Adrenal gland (tissue), 12 donors: Measurements from ENCODE around the gene PRKAG3. TPM values are rescaled to one million over a fixed set of nuclear protein-coding genes. Genes with fewer than 3 reads are reported as not detected.

Experiments used
- DNase-seq, 7 donors: peaks; one replicate each; pipeline ENCODE4 v3.0.0-alpha.2; 2019 to 2020
- H3K27ac ChIP-seq, 5 donors: fragments of 200-600 bp; sonication (generic) in 4 of 5; 1 replicate in 3 of 5; 2 replicates in 2 of 5; pipeline versions ENCODE4 v1.5.1 to v1.8.0; 2016 to 2020; ENCODE audit warnings: mild to moderate bottlenecking in 1 of 5
- H3K27me3 ChIP-seq: fragments of 200-600 bp; 2 replicates; pipeline ENCODE4 v1.8.0; 2021
- H3K36me3 ChIP-seq, 2 donors: fragments of 200-600 bp; replicated peaks in 1 of 2; 1 replicate in 1 of 2; 2 replicates in 1 of 2; pipeline versions ENCODE4 v1.5.1 to v1.8.0; 2018 to 2022
- H3K4me1 ChIP-seq, 2 donors: fragments of 200-600 bp; replicated peaks in 1 of 2; 1 replicate in 1 of 2; 2 replicates in 1 of 2; pipeline versions ENCODE4 v1.5.1 to v1.8.0; 2018 to 2021
- H3K4me3 ChIP-seq, 4 donors: fragments of 200-600 bp; sonication (generic) in 3 of 4; one replicate each; pipeline ENCODE4 v1.5.1; 2016 to 2018
- H3K9me3 ChIP-seq, 3 donors: fragments of 200-600 bp; sonication (generic) in 1 of 3; replicated peaks in 1 of 3; 1 replicate in 2 of 3; 2 replicates in 1 of 3; pipeline versions ENCODE4 v1.5.1 to v1.8.0; 2016 to 2021
- POLR2A ChIP-seq, 2 donors: fragments of 450-650 bp; IDR thresholded peaks; one replicate each; pipeline ENCODE4 v1.6.1; 2017; ENCODE audit warnings: antibody characterized with exemption in 2 of 2, mild to moderate bottlenecking in 2 of 2, moderate library complexity in 1 of 2
- WGBS, 4 donors: extraction: QIAGEN DNeasy Blood & Tissue Kit in 2 of 4; methylation state at CpG; one replicate each; pipeline versions ENCODE4 v1.1.5 to v1.1.7; 2013 to 2017; 5-methylcytosine and 5-hydroxymethylcytosine counted together
- intact Hi-C, 2 donors: fragments of 100-400 bp; cut with DNase I; formaldehyde crosslinking; loops; one replicate each; pipeline versions ENCODE4 v1.14.1 to v1.15.0; 2022 to 2023
- polyA plus RNA-seq, 3 donors: library from polyadenylated mRNA; stranded (reverse); fragments of 200-250 nt in 2 of 3; fragments of 350-450 nt in 1 of 3; fragmentation: Illumina TruSeq in 1 of 3; extraction: RNeasy Lipid Tissue Mini Kit (QIAGEN cat#74804) in 1 of 3; gene quantifications; one replicate each; pipeline ENCODE4 v1.2.3, GENCODE V29; 2013 to 2014
- total RNA-seq, 9 donors: library from RNA; depleted of rRNA in 4 of 9; stranded (reverse); fragments of >200 nt in 4 of 9; fragments of 120-200 nt in 1 of 9; fragmentation: NEBNext Ultra II Directional in 1 of 9; extraction: Animal tissue kit (Norgen Biotek cat#: 25700) in 1 of 9; gene quantifications; one replicate each; pipeline versions ENCODE4 v1.1.0 to v1.2.4, GENCODE V29; 2013 to 2023
- TF ChIP-seq, protein P1 (sequence below), 6 experiments: fragments of 450-650 bp in 4 of 6; fragments of 200-600 bp in 2 of 6; sonication (generic) in 1 of 6; IDR thresholded peaks; 1 replicate in 5 of 6; 2 replicates in 1 of 6; pipeline versions ENCODE4 v1.5.1 to v1.8.0; 2016 to 2021; ENCODE audit warnings: antibody characterized with exemption in 6 of 6, mild to moderate bottlenecking in 2 of 6, moderate library complexity in 1 of 6
- donor health status: healthy with polysubstance abuse.
- donor health status: Bipolar disorder and iron deficiency.
- donor health status: DM: yes; HTN: yes; CAD: no.
- donor health status: DM: no; HTN: no; CAD: no.
- donor health status: DM: no; HTN: no; CAD: no.
- donor health status: DM: yes; HTN: yes; CAD: no.

PRKAG3 gene
- total and polyA plus RNA-seq, 12 donors, result 0.20 TPM; not detected in 11

DNA sequence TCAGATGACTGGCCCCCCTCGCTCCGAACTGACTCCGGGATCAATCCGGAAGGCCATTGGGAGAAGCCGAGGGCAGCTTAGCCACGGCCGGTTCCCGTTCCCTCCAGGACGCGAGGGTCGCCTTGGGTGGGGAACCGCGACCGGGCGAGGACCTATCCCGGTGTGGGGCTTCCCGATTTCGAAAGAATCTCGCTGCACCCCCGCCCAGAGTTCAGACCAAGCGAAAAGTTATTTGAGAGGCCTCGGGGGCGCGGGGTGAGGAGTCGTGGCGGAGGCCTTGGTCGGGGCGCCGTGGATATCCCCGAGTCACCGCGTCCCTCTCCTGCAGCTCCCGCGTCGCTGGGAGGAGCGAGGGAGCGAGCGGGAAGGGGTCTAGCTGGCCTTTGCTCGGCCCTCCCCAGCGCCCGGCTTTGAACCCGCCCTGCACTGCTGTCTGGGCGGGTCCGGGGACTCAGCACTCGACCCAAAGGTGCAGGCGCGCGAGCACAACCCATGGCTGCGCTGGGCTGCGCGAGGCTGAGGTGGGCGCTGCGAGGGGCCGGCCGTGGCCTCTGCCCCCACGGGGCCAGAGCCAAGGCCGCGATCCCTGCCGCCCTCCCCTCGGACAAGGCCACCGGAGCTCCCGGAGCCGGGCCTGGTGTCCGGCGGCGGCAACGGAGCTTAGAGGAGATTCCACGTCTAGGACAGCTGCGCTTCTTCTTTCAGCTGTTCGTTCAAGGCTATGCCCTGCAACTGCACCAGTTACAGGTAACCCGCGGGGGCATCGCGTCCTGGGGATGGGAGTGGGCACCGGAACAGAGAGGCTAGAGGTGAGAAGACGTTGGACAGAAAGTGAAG lies 49.7 kb downstream of the PRKAG3 start, which contains the start of gene CYP27A1:
TSS of gene CYP27A1 (plus strand) at position 457 of the 837 bp plus-strand sequence. CDS start at position 493, 36 bp downstream.
- Histone ChIP-seq H3K27ac (peak within 1 kb of the TSS in 4 of 5 donors; percentile 46 to 89 (median 74)), H3K36me3 (no peaks in the 10 kb centered on the region), H3K27me3 (no peaks in the 10 kb centered on the region), H3K4me3 (peak within 1 kb of the TSS; percentile 9 to 87 (median 66)), H3K9me3 (peaks cover 0 to 2% (median 0%) of the 10 kb centered on the region in 3 donors), H3K4me1 (peaks cover 9 to 25% of the 10 kb centered on the region in 2 donors)
- peak; percentile 12 to 67 for TF ChIP-seq POLR2A (IDR thresholded peaks at IDR 0.05)
- TF ChIP-seq, protein P1, sequence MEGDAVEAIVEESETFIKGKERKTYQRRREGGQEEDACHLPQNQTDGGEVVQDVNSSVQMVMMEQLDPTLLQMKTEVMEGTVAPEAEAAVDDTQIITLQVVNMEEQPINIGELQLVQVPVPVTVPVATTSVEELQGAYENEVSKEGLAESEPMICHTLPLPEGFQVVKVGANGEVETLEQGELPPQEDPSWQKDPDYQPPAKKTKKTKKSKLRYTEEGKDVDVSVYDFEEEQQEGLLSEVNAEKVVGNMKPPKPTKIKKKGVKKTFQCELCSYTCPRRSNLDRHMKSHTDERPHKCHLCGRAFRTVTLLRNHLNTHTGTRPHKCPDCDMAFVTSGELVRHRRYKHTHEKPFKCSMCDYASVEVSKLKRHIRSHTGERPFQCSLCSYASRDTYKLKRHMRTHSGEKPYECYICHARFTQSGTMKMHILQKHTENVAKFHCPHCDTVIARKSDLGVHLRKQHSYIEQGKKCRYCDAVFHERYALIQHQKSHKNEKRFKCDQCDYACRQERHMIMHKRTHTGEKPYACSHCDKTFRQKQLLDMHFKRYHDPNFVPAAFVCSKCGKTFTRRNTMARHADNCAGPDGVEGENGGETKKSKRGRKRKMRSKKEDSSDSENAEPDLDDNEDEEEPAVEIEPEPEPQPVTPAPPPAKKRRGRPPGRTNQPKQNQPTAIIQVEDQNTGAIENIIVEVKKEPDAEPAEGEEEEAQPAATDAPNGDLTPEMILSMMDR (IDR thresholded peaks at IDR 0.05), result no peak
- peak; percentile 61 to 71 (median 63) for DNase-seq
- intact Hi-C loops, result loop anchor here in 1 of 2 donors (10.0 kb wide), 1 partner anchor 67 kb away; the partner anchor contains the start of gene TTLL4
- WGBS, 4 donors, result 1 to 2% (median 1%) methylated on average over 31 to 76 of the region's 76 CpGs

DNA sequence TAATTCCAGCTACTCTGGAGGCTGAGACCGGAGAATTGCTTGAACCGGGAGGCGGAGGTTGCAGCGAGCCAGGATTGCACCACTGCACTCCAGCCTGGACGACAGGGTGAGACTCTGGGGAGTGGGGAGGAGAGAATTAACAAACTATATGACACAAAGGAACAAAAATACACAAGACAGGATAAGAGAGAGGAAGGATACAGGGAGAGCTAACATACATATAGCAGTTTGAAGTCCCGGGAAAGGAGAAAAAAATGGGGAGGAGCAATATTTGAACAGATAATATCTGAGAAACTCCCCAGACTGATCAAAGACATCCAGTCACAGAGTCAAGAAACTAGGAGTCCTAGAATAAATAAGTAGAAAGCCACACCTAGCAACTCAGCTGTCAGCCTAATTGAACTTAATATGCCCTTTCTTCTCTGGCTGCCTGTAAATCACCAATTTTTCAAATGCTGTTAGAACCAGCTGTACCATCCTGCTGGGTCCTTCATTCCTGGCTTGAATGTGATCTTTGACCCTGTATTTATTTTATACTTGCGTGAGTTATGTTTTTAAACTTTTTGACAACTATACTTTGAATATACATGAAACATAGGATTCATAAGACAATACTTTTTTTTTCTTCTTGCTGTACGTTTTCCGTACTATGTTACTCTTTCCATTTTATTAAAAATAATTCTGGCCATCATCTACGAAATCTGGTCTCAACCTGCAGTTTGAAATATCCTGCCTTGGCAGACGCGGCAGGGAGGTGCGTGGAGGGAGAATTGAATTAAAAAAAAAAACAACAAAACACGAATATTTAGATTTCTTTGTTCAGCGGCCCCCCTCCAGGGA lies 50.5 kb downstream of the PRKAG3 start:
- Histone ChIP-seq H3K27me3 (no peaks in the 10 kb centered on the region), H3K9me3 (peaks cover 0 to 4% (median 0%) of the 10 kb centered on the region in 3 donors), H3K4me1 (peaks cover 9 to 25% of the 10 kb centered on the region in 2 donors), H3K4me3 (peak overlapping the region in 3 of 4 donors; percentile 65 to 87 (median 68)), H3K27ac (peak overlapping the region in 4 of 5 donors; percentile 46 to 89 (median 74)), H3K36me3 (no peaks in the 10 kb centered on the region)
- WGBS, 4 donors, result 33 to 38% (median 36%) methylated on average over 15 of the region's 15 CpGs
- DNase-seq, result no peak
- TF ChIP-seq POLR2A (IDR thresholded peaks at IDR 0.05), result no peak
- intact Hi-C loops, result loop anchor here in 1 of 2 donors (10.0 kb wide), 1 partner anchor 66 kb away; the partner anchor contains the start of gene TTLL4

DNA sequence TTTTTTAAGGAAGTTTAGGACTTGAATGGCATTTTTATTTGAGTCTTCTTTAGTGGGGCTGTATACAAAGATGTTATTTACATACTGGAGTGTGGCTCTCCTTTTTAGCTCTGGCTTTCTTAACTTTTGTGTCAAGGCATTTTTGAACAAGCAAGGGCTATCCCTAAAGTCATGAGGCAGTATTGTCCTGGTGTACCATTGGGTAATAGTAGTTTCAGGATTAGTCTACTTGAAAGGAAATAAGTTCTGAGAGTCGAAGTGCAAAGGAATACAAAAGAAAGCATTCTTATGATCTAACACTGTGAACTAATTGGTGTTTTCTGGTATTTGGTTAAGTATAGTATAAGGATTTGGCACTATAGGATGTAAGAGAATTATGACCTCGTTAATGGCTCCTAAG lies 51.6 kb downstream of the PRKAG3 start:
- Histone ChIP-seq H3K27me3 (no peaks in the 10 kb centered on the region), H3K9me3 (peaks cover 0 to 4% (median 0%) of the 10 kb centered on the region in 3 donors), H3K27ac (no peak overlapping the region), H3K4me1 (peaks cover 9 to 25% of the 10 kb centered on the region in 2 donors), H3K4me3 (no peak overlapping the region), H3K36me3 (no peaks in the 10 kb centered on the region)
- TF ChIP-seq, protein P1 (IDR thresholded peaks at IDR 0.05), result no peak
- TF ChIP-seq POLR2A (IDR thresholded peaks at IDR 0.05), result no peak
- 87 to 92% (median 91%) methylated on average over 2 of the region's 2 CpGs for WGBS, 4 donors
- intact Hi-C loops, result loop anchor here in 1 of 2 donors (10.0 kb wide), 1 partner anchor 65 kb away; the partner anchor contains the start of gene TTLL4
- DNase-seq, result no peak

DNA sequence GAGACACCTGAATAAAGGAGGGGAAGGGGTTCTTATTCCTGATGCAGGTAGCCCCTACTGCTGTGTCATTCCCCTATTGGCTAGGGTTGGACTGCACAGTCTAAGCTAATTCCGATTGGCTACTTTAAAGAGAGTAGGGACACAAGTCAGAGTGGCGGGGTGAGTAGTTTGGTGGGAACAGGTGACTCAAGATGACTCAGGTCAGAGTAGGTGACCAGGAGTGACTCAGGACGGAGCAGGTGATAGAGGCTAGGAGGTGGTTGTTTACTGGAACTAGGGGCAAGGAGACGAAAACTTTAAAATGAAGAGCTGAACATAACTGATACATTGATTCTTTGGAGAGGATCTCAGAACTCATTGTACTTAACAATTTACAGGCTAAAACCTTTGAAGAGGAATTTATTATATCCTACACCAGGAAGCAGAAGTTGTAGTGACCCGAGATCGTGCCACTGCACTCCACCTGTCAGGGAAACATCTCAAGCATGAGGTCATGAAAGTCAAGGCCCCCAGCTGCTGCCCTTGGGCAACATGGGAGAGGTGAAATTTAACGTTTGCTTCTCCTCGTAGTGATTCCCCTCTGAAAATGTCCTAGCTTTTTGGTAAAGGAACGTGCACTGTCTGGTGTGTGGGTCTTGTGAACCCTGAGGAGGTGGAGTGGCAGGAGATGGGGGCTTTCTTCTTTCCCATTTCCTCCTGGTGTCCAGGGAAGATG lies 54.2 kb downstream of the PRKAG3 start:
- DNase-seq, result no peak
- WGBS, 4 donors, result 91 to 95% (median 92%) methylated on average over 7 to 9 of the region's 9 CpGs
- TF ChIP-seq, protein P1 (IDR thresholded peaks at IDR 0.05), result no peak
- TF ChIP-seq POLR2A (IDR thresholded peaks at IDR 0.05), result no peak
- no peaks in the 10 kb centered on the region for H3K36me3 ChIP-seq
- H3K27ac ChIP-seq, result no peak overlapping the region
- intact Hi-C loops, result no loop called here
- no peaks in the 10 kb centered on the region for H3K27me3 ChIP-seq
- H3K4me3 ChIP-seq, result no peak overlapping the region
- H3K9me3 ChIP-seq, result peaks cover 0 to 4% (median 0%) of the 10 kb centered on the region in 3 donors
- H3K4me1 ChIP-seq, result peaks cover 0 to 5% of the 10 kb centered on the region in 2 donors
